ENCODE measurements around the gene GSTM1. TPM values are rescaled to one million over a fixed set of nuclear protein-coding genes. Genes with fewer than 3 reads are reported as not detected.
"Not testable (repeated sequence)": the region's sequence is repeated elsewhere in the genome, so short reads cannot be mapped to it uniquely, and the experiment has no call there.

GSTM1 gene
- total RNA-seq, 1 donor from 2014 or later: not detected

DNA sequence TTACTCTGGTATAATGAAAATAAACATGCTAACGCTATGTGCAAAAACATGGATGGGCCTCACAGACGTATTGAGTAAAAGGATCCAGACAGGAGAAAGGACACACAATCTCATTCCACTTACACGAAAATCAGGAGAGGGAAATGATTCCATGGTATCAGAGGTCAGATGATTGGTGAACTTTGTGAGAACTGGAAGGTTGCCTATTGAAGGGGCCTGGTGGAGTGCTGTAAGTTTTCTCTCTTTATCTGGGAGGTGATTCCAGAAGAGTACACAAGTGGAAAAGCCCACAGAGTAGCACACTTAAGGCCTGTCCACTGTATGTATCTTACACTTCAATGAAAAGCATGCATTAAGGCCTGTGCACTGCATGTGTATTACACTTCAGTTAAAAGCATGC is 10.2 kb upstream of the GSTM1 start:
- Histone ChIP-seq H3K27me3 (ENCODE audit: insufficient read depth, low read length) (no peaks in the 10 kb centered on the region), H3K4me2 (ENCODE audit: low read length) (no peak overlapping the region), H3K79me2 (ENCODE audit: insufficient read depth, low read length) (no peaks in the 10 kb centered on the region), H3K27ac (ENCODE audit: low read depth, low read length) (no peak overlapping the region), H4K20me1 (ENCODE audit: insufficient read depth, low read length) (no peaks in the 10 kb centered on the region), H2AFZ (ENCODE audit: low read depth, low read length) (no peak overlapping the region), H3K4me3 (ENCODE audit: insufficient read depth, low read depth, low read length) (no peak overlapping the region), H3K9me3 (ENCODE audit: insufficient read depth, low read depth, low read length) (no peaks in the 10 kb centered on the region), H3K36me3 (ENCODE audit: insufficient read depth, low read length) (no peaks in the 10 kb centered on the region), H3K4me1 (ENCODE audit: insufficient read depth, low read length) (no peaks in the 10 kb centered on the region), H3K9ac (ENCODE audit: low read length) (no peak overlapping the region)
- peaks cover 8% of the 10 kb centered on the region for H3K27me3 Mint-ChIP-seq (ENCODE audit: low read depth, unreplicated experiment)
- no peaks in the 10 kb centered on the region for H3K4me1 Mint-ChIP-seq (ENCODE audit: low read depth, unreplicated experiment)
- no peak overlapping the region for H3K27ac Mint-ChIP-seq (ENCODE audit: unreplicated experiment)
- FAIRE-seq: no peak
- peaks cover 2% of the 10 kb centered on the region for H3K9me3 Mint-ChIP-seq (ENCODE audit: unreplicated experiment)
- no peak for DNase-seq (ENCODE audit: low read depth)
- H3K36me3 Mint-ChIP-seq (ENCODE audit: low read depth, unreplicated experiment): peaks cover 3% of the 10 kb centered on the region
- TF ChIP-seq EZH2 (IDR thresholded peaks at IDR 0.05; ENCODE audit: insufficient read depth, low read length) (no peak), CTCF (IDR thresholded peaks at IDR 0.05; ENCODE audit: insufficient read depth, low read depth, low read length) (no peak)
- H3K4me3 Mint-ChIP-seq (ENCODE audit: unreplicated experiment): no peak overlapping the region

DNA sequence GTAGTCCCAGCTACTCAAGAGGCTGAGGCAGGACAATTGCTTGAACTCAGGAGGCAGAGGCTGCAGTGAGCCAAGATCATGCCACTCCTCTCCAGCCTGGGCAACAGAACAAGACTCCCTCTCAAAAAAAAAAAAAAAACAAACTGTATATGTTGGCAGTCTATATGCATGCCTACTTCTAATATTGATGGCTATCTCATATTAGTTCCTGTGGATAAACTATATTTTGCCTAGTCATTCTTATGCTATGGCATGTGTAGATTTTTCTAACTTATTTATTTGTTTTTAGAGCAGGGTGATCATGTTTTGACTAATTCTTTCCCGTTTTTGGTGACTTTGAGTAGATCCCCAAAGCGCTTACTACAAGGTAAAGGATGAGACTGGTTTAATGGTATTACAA is 9.0 kb upstream of the GSTM1 start:
- H3K4me3 ChIP-seq (ENCODE audit: insufficient read depth, low read depth, low read length); H3K27ac Mint-ChIP-seq (ENCODE audit: unreplicated experiment); H3K4me1 ChIP-seq (ENCODE audit: insufficient read depth, low read length); FAIRE-seq; H3K9me3 ChIP-seq (ENCODE audit: insufficient read depth, low read depth, low read length); H4K20me1 ChIP-seq (ENCODE audit: insufficient read depth, low read length); H3K27me3 Mint-ChIP-seq (ENCODE audit: low read depth, unreplicated experiment); H3K9me3 Mint-ChIP-seq (ENCODE audit: unreplicated experiment); H2AFZ ChIP-seq (ENCODE audit: low read depth, low read length); DNase-seq (ENCODE audit: low read depth); H3K27me3 ChIP-seq (ENCODE audit: insufficient read depth, low read length); H3K4me3 Mint-ChIP-seq (ENCODE audit: unreplicated experiment); H3K27ac ChIP-seq (ENCODE audit: low read depth, low read length); H3K79me2 ChIP-seq (ENCODE audit: insufficient read depth, low read length); H3K36me3 ChIP-seq (ENCODE audit: insufficient read depth, low read length); H3K9ac ChIP-seq (ENCODE audit: low read length); H3K36me3 Mint-ChIP-seq (ENCODE audit: low read depth, unreplicated experiment); H3K4me2 ChIP-seq (ENCODE audit: low read length); H3K4me1 Mint-ChIP-seq (ENCODE audit: low read depth, unreplicated experiment): not testable (repeated sequence)

DNA sequence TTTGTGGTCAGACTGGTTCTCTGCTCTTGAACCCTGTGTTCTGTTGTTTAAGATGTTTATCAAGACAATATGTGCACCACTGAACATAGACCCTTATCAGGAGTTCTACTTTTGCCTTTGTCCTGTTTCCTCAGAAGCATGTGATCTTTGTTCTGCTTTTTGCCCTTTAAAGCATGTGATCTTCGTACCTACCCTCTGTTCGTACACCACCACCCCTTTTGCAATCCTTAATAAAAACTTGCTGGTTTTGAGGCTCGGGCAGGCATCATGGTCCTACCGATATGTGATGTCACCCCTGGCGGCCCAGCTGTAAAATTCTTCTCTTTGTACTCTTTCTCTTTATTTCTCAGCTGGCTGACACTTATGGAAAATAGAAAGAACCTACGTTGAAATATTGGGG is 2.8 kb upstream of the GSTM1 start:
- DNase-seq (ENCODE audit: low read depth); H3K27ac ChIP-seq (ENCODE audit: low read depth, low read length); H3K9me3 ChIP-seq (ENCODE audit: insufficient read depth, low read depth, low read length); H3K4me3 Mint-ChIP-seq (ENCODE audit: unreplicated experiment); H3K79me2 ChIP-seq (ENCODE audit: insufficient read depth, low read length); H3K4me2 ChIP-seq (ENCODE audit: low read length); H3K9me3 Mint-ChIP-seq (ENCODE audit: unreplicated experiment); H4K20me1 ChIP-seq (ENCODE audit: insufficient read depth, low read length); H3K36me3 ChIP-seq (ENCODE audit: insufficient read depth, low read length); H3K27me3 Mint-ChIP-seq (ENCODE audit: low read depth, unreplicated experiment); H2AFZ ChIP-seq (ENCODE audit: low read depth, low read length); H3K4me1 ChIP-seq (ENCODE audit: insufficient read depth, low read length); H3K27me3 ChIP-seq (ENCODE audit: insufficient read depth, low read length); H3K4me1 Mint-ChIP-seq (ENCODE audit: low read depth, unreplicated experiment); H3K27ac Mint-ChIP-seq (ENCODE audit: unreplicated experiment); H3K36me3 Mint-ChIP-seq (ENCODE audit: low read depth, unreplicated experiment); H3K4me3 ChIP-seq (ENCODE audit: insufficient read depth, low read depth, low read length); H3K9ac ChIP-seq (ENCODE audit: low read length); FAIRE-seq: not testable (repeated sequence)

DNA sequence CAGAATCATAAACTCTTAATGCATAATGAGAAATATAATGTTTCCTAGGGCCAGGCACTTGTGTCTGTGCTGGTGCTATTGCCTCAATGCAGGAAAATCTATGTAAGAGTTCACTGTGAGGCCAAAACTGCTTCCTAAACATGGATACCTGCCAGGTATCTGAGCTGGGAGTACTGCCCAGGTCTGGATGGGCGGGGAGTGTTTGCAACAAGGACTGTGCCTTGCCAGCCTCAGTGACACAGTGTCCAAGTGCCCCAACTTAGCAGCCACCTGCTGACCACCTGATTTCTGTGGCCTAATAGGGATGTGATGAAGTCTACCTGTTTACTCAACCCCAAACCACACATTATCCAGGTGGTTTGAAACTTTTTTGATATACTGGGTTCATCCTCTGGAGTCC is 2.2 kb upstream of the GSTM1 start:
- H3K79me2 ChIP-seq (ENCODE audit: insufficient read depth, low read length): not testable (repeated sequence)

GRCh38 chr1:109685890-109686289 is 1.7 kb upstream of the GSTM1 start:
- H3K4me1 ChIP-seq (ENCODE audit: insufficient read depth, low read length); H3K27me3 Mint-ChIP-seq (ENCODE audit: low read depth, unreplicated experiment); H3K4me2 ChIP-seq (ENCODE audit: low read length); H2AFZ ChIP-seq (ENCODE audit: low read depth, low read length); H4K20me1 ChIP-seq (ENCODE audit: insufficient read depth, low read length); H3K27ac ChIP-seq (ENCODE audit: low read depth, low read length); H3K4me3 ChIP-seq (ENCODE audit: insufficient read depth, low read depth, low read length); H3K27ac Mint-ChIP-seq (ENCODE audit: unreplicated experiment); H3K4me3 Mint-ChIP-seq (ENCODE audit: unreplicated experiment); H3K36me3 ChIP-seq (ENCODE audit: insufficient read depth, low read length); H3K4me1 Mint-ChIP-seq (ENCODE audit: low read depth, unreplicated experiment); H3K36me3 Mint-ChIP-seq (ENCODE audit: low read depth, unreplicated experiment); FAIRE-seq; H3K9me3 ChIP-seq (ENCODE audit: insufficient read depth, low read depth, low read length); H3K79me2 ChIP-seq (ENCODE audit: insufficient read depth, low read length); H3K27me3 ChIP-seq (ENCODE audit: insufficient read depth, low read length); H3K9me3 Mint-ChIP-seq (ENCODE audit: unreplicated experiment); DNase-seq (ENCODE audit: low read depth); H3K9ac ChIP-seq (ENCODE audit: low read length): not testable (repeated sequence)

More for the DNA sequence above, 2.2 kb upstream of the GSTM1 start:
- not testable (repeated sequence) for H3K9me3 Mint-ChIP-seq (ENCODE audit: unreplicated experiment); H3K27me3 Mint-ChIP-seq (ENCODE audit: low read depth, unreplicated experiment); H3K4me1 ChIP-seq (ENCODE audit: insufficient read depth, low read length); H3K27ac Mint-ChIP-seq (ENCODE audit: unreplicated experiment); H3K36me3 Mint-ChIP-seq (ENCODE audit: low read depth, unreplicated experiment); H3K4me2 ChIP-seq (ENCODE audit: low read length); H3K36me3 ChIP-seq (ENCODE audit: insufficient read depth, low read length); H4K20me1 ChIP-seq (ENCODE audit: insufficient read depth, low read length); DNase-seq (ENCODE audit: low read depth); H3K4me1 Mint-ChIP-seq (ENCODE audit: low read depth, unreplicated experiment); H3K27ac ChIP-seq (ENCODE audit: low read depth, low read length); H3K4me3 ChIP-seq (ENCODE audit: insufficient read depth, low read depth, low read length); H2AFZ ChIP-seq (ENCODE audit: low read depth, low read length); H3K9ac ChIP-seq (ENCODE audit: low read length); FAIRE-seq; H3K27me3 ChIP-seq (ENCODE audit: insufficient read depth, low read length); H3K9me3 ChIP-seq (ENCODE audit: insufficient read depth, low read depth, low read length); H3K4me3 Mint-ChIP-seq (ENCODE audit: unreplicated experiment)

Measured in astrocyte (in vitro differentiated cells and primary cell).